Skin epidermis (tissue), 12 donors: ENCODE data around the gene RAVER1.
"Not testable (repeated sequence)": the region's sequence is repeated elsewhere in the genome, so short reads cannot be mapped to it uniquely, and the experiment has no call there.

Experiments
- H3K27ac ChIP-seq, 21 experiments: fragments of 200-600 bp; sonication (generic) in 11 of 21; one replicate each; pipeline ENCODE4 v1.5.0; 2020; ENCODE audit warnings: mild to moderate bottlenecking in 3 of 21, inconsistent platforms in 2 of 21, moderate library complexity in 2 of 21
- H3K4me3 ChIP-seq, 7 experiments: fragments of 200-600 bp; sonication (generic) in 2 of 7; one replicate each; pipeline ENCODE4 v1.5.0; 2020; ENCODE audit warnings: inconsistent platforms in 2 of 7, mild to moderate bottlenecking in 2 of 7, moderate library complexity in 1 of 7

RAVER1 gene

GRCh38 chr19:10282043-10282442 lies 51.3 kb downstream of the RAVER1 start:
- not testable (repeated sequence) for H3K27ac ChIP-seq, H3K4me3 ChIP-seq

- Histone ChIP-seq H3K27ac (no peak overlapping the region), H3K4me3 (no peak overlapping the region)
These were observed 53.4 kb downstream of the RAVER1 start for GRCh38 chr19:10279737-10280442.

DNA sequence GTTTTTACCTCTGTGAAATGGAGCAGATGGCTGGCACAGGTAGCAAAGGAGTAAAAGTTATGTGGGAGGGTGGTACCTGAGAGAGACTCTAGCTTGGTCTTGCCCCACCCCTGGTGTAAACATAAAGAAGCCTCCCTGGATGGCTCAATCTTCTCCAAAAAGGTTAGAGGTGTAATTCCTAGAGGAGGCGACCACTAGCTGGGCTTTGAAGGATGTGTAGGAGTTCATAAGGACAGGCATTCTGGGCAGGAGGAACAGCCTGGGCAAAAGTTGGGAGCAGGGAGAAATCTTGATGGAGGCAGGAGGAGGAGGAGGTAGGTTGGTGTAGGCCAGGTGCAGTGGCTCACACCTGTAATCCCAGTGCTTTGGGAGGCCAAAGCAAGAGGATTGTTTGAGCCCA lies 54.4 kb downstream of the RAVER1 start:
- no peak overlapping the region for H3K4me3 ChIP-seq
- H3K27ac ChIP-seq = peak overlapping the region in 1 of 21 experiments; percentile 11

DNA sequence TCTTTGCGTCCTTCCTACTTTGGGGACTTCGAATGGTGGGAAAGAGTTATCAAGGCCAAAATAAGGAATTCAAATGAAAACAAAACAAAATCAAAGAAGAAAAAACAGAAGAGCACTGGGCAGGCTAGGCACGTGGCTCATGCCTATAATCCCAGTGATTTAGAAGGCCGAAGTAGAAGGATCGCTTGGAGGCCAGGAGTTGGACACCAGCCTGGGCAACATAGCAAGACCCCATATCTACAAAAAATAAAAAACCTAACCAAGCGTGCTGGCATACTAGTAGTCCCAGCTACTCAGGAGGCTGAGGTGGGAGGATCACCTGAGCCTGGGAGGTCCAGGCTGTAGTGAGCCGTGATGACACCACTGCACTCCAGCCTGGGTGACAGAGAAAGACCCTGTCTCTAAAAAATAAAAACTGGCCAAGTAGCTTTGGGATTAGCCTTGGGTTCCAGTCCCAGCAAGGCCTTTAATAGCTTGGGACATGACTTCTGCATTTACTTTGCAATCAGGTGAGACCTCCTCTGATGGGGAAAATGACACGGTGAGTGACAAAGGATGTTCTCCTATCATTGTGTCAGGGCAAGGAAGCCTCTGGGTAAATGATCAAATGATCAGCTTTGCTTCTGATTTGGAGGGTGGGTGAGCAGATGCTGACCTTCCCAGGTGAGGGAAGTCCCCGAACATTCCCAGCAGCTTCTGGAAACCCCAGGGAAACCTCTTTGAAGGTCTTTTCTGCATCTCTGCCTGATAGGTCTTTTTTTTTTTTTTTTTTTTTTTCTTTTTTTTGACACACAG lies 55.3 kb downstream of the RAVER1 start:
- Histone ChIP-seq H3K4me3 (no peak overlapping the region), H3K27ac (no peak overlapping the region)

GRCh38 chr19:10274589-10274988 lies 58.7 kb downstream of the RAVER1 start:
- no peak overlapping the region for H3K4me3 ChIP-seq
- H3K27ac ChIP-seq = peak overlapping the region in 4 of 21 experiments; percentile 9 to 52 (median 43)

GRCh38 chr19:10271543-10272086 lies 61.7 kb downstream of the RAVER1 start:
- Histone ChIP-seq H3K4me3 (peak overlapping the region; percentile 24 to 56 (median 42)), H3K27ac (peak overlapping the region; percentile 16 to 97 (median 88))

DNA sequence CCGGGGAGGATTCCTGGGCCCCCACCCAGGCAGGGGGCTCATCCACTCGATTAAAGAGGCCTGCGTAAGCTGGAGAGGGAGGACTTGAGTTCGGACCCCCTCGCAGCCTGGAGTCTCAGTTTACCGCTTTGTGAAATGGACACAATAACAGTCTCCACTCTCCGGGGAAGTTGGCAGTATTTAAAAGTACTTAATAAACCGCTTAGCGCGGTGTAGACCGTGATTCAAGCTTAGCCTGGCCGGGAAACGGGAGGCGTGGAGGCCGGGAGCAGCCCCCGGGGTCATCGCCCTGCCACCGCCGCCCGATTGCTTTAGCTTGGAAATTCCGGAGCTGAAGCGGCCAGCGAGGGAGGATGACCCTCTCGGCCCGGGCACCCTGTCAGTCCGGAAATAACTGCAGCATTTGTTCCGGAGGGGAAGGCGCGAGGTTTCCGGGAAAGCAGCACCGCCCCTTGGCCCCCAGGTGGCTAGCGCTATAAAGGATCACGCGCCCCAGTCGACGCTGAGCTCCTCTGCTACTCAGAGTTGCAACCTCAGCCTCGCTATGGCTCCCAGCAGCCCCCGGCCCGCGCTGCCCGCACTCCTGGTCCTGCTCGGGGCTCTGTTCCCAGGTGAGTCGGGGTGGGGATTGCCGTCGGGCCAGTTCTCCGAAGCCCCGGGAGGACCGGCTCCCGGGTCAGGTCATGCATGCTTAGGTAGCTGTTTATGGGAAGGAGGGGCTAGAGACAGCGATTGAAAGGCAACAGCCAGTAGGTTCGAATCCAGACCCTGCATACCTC lies 62.5 kb downstream of the RAVER1 start, which contains the start of gene ICAM1:
ICAM1 (plus strand) TSS at position 505 of the 779 bp plus-strand sequence; CDS start at position 545, 40 bp downstream.
- Histone ChIP-seq H3K4me3 (peak within 1 kb of the TSS; percentile 24 to 56 (median 42)), H3K27ac (peak within 1 kb of the TSS; percentile 28 to 97 (median 88))

GRCh38 chr19:10270180-10270615 lies 63.1 kb downstream of the RAVER1 start:
- H3K4me3 ChIP-seq = peak overlapping the region; percentile 24 to 56 (median 42)
- H3K27ac ChIP-seq = peak overlapping the region; percentile 28 to 97 (median 88)

GRCh38 chr19:10269333-10270179 lies 63.8 kb downstream of the RAVER1 start:
- Histone ChIP-seq H3K4me3 (peak overlapping the region; percentile 24 to 56 (median 42)), H3K27ac (peak overlapping the region; percentile 28 to 97 (median 88))

DNA sequence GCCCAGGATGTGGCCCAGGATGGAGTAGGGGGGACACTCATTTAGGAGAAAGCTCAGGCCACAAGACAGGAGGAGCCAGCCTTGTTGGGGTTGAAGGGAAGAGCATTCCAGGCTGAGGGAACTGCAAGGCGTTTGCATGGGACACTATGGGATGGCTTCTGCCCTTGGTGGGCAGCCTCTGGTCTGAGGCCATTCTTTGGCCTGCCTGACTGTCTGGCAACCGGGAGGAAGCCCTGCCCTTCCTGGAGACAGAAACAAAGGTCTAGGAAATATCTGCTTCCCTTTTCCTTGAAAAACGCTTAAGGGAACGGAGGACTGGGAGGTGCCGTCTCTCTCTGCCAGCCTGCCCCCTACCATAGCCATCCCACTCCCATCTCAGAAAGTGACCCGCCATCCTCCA lies 65.3 kb downstream of the RAVER1 start:
- H3K4me3 ChIP-seq = no peak overlapping the region
- H3K27ac ChIP-seq = peak overlapping the region in 16 of 21 experiments; percentile 1 to 94 (median 29)

DNA sequence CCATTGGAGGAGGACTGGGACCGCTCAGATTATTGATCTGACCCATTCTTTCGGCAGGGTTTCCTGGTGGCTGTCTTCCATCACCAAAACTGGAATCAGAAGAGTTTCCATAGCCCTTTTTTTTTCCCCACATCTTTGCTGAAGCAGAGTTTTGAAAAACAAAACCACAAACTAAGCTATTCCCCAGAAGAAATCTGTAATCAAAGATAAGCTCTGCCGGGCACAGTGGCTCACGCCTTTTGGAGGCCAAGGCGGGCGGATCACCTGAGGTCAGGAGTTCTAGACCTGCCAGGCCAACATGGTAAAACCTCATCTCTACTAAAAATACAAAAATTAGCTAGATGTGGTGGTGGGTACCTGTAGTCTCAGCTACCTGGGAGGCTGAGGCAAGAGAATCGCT lies 66.6 kb downstream of the RAVER1 start:
- no peak overlapping the region for H3K4me3 ChIP-seq
- H3K27ac ChIP-seq = no peak overlapping the region
